Measurements from ENCODE around the gene CA10.
A peak's percentile ranks its signal among the peaks of the same experiment; 100 is the strongest.

The CA10 gene

DNA sequence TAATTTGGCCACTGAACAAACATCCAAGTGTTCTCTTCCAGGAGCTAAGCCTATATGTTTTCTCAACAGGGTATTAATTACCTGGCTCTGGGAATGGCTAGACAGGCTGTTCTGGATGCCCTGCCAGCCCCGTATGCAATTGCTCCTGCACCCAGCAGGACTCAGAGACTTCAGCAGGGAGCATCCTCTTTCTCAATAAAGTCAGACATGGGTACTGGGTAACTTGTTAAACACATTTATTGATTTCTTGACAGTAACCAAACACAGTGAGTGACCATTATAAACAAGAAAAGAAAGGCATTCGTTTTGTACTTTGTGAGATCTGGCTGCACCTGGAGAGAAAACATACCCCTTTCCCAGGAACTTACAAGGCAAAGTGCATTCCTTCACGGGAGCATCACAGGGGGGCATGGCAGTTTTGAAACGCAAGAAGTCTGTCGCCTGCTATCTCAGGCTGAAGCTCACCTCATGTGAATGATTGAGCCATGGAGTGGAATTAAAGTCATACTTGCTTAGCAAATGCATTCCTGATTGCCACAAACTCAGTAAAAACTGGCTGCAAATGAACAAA lies 528.3 kb downstream of the CA10 start:
- no peak for DNase-seq

DNA sequence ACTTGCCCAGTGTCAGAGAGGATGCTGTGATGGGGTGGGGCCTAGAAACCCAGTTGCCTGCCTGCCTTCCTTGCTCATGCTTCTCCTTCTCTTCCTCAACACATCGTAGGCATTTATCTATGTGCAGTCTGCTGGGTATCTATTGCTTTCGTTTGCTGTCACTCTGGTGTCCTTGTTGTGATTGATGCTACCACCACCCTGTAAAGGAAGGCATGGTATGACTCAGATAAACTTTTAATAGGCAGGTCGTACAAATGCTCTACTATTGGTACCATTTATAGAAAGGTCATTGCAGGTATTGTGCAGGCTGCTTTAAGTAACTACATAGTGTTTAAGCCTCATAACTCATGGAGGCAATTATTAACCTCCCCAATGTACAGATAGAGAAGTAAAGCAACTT lies 529.3 kb downstream of the CA10 start:
- no peak for DNase-seq

DNA sequence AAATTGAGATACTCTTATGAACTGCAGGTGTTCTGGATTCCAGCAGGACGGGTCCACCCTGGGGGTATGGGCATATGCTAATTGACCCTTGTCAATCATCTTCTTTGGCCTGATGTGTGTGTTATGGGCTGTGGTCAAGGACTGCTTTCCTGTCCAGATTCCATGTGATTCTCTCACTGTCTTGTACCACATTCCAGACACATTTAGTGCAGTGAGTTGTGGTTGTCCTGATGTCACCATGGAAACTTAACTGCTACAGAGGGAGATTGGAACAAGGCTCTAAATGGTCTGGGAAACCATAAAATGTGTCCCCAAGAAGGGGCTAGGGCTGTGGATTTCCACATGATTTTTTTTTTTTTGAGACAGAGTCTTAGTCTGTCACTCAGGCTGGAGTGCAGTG lies 530.7 kb downstream of the CA10 start:
- DNase-seq, result no peak

DNA sequence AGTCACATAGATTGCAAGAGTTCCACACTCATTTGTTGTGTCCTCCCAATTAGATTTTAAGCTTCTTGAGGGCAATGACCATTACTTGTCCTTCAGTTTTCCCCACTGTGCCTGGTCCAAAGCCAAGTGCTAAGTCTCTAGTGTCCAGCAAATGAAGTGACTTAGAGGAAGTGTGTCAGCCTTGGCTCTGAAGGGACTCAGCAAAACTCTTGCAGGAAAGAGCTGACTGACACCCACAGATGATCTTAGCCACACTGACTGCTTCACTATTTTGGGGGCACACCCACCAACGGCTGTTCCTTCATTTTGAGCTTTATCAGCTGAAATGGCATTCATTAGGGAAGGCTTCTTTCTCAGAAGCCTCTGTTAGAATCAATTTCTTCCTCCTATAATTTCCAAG lies 540.0 kb downstream of the CA10 start:
- DNase-seq, result no peak

DNA sequence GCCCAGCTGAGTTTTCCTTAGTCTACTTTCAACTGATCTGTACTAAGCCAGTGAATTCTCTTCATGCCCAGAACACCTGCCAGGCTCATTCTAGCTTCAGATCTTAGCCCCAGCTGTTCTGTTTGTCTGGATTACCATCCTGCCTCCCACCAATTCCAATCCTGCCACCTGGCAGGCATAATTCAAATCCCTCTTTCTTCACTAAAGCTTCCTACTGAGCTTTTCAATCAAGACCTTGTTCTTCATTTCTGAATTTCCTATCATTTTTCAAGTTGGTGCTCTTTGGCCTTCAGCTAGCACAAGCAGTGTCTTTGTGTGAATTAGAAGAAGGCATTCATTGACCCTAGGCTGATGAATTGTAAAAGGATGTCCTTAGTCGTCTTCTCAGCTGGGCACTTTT lies 540.5 kb downstream of the CA10 start:
- DNase-seq, result no peak

DNA sequence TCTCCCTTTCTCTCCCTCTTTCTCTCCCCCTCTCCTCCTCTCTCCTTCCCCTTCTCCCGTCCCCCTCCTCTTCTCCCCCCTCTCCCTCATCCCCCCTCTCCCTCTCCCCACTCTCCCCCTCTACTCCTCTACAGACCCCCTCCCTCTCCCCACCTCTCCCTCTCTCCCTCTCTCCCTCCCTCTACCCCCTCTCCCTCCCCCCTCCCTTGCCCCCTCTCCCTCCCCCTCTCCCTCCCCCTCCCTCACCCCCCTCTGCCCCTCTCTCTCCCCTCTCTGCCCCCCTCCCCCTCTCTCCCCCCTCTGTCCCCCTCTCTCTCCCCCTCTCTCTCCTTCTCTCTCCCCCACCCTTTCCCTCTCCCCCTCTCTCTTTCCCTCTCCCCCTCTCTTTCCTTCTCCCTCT lies 545.3 kb downstream of the CA10 start:
- DNase-seq, result no peak

DNA sequence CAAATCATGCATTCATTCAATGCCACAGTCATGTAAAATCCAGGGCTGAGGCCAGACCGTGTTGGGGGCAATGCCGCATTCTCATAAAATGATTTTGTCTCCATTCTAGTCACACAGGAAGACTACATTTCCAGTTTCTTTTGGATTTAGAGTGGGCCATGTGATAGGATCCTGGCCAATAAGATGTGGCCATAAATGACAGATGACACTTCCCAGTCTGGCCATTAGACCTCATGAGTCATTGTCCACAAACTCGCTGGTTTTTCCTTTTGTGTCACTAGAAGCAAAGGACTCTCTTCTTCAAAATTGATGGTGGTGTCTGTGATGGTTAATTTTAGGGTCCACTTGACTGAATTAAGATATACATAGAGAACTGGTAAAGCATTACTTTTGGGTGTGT lies 545.8 kb downstream of the CA10 start:
- DNase-seq, result no peak

DNA sequence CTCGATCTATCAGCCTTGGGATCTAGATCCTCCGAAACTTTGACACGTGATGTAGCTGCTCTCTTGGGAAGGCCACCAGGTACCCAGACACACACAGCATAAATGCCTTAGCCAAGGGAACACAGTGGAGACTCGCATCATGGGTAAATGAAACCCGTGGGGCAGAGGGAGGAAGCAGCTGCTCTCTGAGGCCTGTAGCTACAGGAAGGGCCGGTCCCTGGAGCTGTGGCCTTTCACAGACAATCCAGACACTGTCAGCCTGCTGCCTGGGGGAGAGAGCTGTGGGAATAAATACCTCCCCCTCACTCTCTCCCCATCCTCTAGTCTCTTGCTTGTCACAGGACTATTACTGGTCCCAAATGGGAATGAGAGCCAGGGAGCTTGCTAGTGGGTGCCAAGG lies 546.9 kb downstream of the CA10 start:
- no peak for DNase-seq

DNA sequence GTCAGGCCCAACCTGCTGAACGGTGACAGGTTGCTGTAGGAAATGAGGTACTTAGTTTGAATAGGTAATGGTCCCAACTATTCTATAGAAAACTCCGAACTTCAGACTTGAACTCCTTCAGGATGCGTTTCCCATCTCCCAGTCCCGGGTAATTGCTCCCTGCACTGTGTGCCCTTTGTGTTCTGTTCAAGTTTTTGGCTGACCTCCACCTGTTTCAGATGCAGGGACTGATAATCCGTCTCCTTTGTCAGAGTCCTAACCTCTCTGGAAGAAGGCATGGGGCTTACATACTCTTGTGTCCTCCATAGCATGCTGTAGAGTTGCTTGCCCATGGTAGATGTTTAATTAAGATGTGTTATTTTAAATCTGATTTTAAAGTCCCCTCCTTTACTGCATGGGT lies 547.7 kb downstream of the CA10 start:
- no peak for DNase-seq

DNA sequence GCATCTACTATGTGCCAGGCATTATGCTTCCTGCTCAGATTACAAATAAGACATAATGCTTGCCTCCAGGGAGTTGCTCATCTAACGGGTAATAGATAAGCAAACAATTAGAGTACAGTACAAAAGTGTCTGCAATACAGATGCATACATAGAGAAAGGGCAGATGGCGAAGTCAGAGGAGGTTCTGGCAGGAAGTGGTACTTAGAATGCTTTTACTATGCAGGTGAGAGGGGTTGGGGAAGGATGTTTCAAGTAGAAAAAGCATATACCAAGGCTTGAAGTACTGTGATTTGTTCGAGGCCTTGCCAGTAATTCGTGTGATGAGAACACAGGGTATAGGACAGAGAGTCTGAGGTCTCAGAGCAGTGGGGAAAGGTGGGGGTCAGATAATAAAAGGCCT lies 548.4 kb downstream of the CA10 start:
- DNase-seq, result no peak

DNA sequence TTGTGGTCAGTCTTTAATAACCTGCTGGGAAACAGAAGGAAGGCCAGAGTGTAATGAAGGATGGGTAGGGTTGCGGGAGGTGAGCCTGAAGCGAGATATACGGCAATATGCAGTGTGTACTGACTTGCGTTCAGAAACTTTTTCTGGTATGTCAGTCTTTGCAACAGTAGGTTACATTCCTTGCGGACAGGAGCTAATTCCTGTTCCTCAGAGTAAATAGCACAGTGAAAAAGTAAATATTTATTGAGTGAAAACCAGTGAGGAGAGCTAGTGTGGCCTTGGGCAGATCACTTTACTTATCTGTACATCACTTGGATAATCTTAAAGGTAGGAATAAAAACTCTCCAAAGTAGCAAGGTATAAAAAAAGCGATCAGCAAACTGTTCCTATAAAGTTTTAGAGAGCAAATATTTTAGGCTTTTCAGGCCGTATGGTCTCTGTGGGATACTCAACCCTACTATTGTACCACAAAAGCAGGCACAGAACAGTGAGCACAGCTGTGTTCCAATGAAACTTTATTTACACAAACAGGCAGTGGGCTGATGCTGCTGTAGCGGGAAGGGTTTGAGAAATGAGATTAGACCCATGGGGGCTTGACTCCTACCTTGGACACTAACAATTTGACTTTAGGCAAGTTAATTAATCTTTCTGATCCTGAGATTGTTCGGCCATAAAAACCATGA lies 550.1 kb downstream of the CA10 start:
- DNase-seq, result no peak

DNA sequence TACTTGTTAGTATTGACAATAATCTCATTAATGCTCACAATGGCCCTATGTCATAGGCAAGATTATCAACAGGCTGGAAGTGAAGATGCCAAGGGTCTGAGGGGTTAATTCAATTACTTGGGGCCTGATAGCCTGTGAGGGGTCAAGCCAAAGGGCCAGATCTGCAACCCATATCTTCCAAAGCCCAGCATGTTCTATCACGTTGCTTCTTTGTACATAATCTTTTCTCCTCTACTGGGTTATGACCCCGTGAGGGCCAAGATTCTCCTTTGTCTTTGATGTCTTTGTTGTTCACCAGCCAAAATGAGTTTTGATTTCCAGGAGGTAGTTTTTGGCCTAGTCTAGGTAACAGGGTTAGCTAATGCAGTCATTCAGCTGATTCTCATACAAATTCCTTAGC lies 551.0 kb downstream of the CA10 start:
- DNase-seq, result no peak

DNA sequence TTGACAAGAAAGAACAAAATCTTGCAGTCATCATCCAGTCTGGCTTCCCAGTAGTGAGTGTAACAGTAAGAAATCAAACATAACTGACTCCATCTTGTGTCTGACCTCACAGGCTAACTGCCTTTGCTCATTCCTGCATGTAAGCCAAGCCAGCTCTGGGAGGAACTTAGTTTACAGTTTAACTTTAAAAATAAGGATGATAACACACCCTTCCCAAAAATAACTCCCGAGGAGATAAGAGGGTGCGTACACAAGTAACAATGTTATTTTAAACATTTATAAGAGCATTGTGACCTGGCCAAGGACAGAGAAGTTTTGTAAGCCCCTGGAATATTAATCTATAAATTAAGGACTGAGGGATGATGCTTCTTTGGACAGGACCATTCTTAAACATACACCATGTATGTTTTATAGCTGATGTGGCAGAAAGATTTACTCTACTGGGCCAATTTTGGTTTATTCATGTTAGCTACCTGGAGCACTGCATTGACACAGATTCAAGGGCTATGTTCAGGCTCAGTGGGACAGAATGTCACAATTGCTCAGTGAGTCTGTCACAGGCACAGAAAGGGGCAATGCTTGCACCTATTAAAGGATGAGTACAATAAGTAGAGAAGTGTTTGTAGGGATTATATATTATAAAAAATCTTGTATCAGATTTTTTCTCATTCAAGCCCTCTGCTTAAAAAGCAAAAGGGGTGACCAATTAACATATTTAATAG lies 554.1 kb downstream of the CA10 start:
- no peak for DNase-seq

DNA sequence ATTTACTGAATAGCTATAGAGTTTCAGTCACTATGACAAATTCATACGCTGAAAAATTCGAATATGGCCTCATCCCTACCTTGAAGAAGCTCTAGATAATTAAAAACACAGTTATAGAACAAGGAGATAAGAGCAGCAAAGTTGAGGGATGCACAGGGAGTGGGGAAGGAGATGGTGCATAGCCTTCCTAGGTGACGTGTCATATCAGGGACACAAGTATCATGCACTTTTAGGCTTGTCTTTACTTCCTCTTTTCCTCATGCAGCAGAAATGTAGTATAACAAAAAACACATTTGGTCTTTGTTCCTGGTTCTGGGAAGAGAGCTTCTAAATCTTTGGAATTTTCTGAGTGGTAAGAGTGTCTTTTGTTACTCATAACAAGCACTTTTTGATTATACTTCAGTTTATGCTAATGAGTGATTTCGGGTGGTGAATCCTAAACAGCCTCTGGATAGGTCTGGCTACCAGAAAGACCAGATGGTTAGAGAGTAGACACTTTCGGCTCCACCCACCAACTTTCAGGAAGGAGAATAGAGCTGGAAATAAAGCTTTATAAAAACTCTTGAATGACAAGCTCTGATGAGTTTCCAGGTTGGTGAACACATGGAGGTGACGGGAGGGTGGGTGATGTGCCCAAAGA lies 556.8 kb downstream of the CA10 start:
- DNase-seq, result no peak

DNA sequence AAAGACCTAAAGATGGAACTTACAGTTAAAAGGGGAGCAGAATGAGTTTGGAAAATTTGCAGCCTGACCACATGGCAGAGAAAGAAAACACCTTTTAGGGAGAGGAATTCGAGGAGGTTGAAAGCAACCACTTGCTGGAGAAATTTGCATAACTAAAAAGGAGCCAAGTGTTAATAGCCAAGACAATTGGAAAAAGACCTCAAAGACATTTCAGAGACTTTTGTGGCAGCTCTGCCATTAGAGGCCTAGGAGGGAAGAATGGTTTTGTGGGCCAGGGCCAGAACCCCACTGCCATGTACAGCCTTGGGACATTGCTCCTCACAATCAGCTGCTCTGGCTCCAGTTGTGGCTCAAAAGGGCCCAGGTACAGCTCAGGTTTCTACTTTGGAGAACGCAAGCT lies 559.7 kb downstream of the CA10 start:
- no peak for DNase-seq

DNA sequence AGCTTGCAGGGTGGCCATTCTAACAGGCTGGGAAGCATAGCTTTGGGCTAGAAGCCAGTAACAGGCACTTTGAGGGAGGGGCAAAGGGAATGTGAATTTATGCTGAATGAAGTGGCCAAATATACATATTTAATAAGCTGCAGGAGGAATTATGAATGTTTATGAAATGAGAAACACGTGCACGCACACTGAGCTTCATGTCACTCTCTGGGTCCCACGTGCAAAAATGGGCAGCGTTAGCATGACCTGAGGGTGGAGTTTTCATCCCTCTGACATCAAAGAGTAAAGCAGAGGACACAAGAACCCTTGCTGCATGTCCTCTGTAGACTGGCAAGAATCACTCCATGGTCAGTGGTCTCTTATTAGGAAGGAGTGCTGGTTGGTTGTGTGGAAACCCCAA lies 561.2 kb downstream of the CA10 start:
- no peak for DNase-seq

DNA sequence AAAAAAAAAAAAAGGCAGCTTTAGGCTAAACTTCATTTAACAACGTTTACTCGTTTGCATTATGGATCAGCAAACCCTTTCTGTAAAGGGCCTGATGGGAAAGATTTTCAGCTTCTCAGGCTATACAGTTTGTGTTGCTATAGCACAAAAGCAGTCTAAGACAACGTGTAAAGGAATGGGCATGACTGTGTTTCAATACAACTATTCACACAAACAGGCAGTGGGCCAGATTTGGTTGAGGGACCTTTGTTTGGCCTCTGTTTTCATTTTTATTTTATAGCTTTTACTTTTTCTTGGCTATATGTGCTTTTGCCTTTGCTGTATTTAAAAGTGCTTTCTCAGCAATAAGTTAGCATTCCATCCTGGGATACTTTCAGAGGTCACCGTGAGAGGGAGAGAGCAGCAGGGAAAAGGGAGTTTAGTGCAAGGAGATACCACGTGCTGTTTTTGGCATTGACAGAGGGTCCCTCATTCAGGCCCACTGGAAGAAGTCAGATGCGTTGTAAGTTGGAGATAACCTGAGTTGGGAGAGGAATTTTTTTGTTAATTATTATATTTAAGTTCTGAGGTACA lies 562.6 kb downstream of the CA10 start:
- no peak for DNase-seq

DNA sequence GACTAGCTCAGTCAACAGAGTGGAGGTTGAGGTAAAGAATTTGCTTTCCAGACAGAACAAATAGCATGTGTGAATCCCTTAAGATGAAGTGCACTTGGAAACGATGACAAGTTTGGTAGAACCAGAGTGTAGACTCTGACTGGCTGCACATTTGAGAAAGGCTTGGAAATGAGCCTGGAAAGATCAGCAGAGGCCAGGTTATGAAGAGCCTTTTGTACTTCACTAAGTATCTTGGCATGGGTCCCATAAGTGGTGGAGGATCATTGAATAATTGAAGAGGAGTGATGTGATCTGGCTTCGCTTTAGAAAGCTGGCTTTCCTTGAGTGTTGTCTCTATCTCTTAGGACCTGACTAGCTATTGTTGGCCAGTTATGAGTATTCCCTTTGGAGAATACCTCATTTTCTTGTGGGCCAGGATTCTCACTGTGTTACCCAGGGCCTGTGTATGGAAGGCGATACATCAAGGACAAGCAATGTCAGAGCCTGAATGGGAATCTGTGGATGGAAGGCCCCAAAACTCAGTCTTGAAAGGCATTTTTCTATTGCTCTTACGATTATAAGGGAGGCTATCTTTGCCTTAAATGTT lies 568.4 kb downstream of the CA10 start:
- no peak for DNase-seq

DNA sequence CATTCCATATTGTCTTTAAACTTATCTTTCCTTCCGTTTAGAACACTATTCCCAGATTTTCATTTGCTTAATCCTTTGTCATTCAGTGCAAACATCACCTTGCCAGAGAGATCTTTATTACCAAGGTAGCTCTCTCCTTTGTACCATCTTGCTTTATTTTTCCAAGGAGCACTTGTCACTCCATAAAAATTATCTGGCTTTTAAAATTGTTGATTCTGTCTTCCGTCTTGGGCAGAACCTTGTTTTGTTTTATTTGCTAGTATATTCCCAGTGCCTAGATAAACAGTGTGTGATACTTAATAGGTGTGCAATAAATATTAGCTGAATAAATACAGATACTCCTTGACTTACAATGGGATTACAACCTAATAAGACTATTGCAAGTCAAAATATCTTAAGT lies 570.5 kb downstream of the CA10 start:
- DNase-seq, result no peak

DNA sequence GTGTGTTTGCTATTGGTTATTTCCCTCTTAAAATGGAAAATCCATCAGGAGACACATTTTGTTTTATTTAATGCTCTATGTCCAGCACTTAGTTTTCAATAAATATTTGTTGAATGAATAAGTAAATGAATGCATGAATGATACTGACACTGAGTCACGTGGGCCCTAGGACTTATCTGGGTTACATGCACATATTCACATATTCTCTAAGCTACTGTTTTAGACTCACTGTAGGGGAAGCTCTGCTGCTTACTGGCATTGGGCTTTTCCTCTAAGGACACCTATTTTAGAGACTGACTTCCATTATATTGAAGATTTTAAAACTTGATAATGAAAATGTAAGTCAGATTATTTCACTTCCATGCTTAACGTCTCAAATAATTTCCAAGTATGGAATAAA lies 571.0 kb downstream of the CA10 start:
- no peak for DNase-seq

DNA sequence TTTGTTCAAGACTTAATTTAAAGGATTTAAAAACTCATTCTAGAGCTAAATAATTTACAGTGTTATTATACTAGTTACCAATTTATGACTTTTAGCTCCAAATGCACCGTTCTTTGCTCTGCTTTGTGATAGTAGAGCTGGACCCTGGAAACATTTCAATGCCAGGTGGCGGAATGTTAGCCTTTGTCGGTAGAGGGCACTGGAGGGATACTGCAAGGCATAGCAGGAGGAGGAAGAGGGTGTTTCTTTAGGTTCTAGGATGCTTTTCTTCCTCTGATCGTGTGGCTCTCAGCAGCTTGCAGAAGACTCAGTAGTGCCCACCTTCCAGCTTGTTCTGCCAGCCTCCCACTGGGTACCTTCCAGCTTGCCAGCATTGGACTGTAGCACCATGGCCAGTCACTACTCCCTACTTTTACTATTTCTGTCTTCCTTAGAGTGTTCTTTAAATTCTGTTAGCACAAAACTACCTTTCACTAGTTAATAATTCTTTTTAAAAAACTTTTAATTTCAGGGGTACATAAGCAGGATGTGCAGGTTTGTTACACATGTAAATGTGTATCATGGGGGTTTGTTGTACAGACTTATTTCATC lies 572.9 kb downstream of the CA10 start:
- DNase-seq, result peak; percentile 29

DNA sequence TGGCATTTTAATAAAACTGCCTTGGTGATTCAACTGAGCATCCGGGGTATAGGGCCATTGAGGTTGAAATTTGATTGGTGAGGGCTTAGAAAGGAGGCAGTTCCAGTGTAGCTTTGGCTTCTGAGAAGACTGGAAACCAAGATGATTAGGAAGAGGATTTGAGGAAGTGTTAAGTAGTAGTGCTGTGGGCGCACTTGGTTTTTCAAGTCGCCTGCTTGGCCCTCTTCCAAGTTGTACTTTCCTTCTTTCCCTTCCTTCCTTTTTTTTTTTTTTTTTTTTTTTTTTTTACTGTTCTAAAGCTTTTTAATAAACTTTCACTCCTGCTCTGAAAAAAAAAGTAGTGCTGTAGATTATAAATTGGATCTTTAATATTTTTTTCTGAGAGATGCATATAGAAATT lies 577.6 kb downstream of the CA10 start:
- no peak for DNase-seq
